NCI-H1930 (cell line): ENCODE measurements around the gene PARVB.

Experiments
- DNase-seq, 2 experiments: peaks; one replicate each; lab custom pipeline; 2025; lab: John Stamatoyannopoulos, UW

PARVB gene

GRCh38 chr22:44220727-44221680 lies 196.9 kb downstream of the PARVB start:
- no peak for DNase-seq

DNA sequence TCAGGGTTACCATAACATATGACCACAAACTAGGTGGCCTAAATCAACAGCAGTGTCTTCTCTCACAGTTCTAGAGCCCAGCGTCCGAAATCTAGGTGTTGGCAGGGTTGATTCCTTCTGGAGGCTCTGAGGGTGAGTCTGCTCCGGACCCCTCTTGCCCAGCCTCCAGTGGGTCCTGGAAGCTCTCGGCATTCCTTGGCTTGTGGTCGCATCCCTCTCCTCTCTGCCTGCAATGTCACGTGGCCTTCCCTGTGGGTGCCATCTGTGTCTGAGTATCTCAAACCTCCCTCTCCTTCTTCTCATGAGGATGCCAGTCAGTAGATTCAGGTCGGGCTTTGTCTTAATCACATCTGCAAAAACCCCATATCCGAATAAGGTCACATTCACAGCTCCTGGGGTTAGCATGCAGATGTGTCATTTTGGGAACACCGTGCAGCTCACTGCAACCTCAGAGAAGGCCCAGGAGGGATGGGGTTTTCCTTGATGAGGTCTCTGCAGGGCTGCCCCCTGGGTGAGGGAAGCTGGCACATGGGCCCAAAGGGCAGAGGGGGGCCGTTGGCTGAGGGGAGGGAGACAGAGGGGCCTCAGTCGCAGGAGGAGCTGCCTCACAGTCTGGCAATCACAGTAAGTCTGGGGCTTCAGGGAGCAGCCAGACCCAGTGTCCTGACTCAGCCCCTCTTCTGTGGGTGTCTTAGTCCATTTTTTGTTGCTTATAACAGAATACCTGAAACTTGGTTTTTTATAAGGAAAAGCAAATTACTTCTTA lies 197.8 kb downstream of the PARVB start:
- no peak for DNase-seq
